RWPE2 (cell line): Measurements from ENCODE around the gene RAPGEF2.

Experiments used
- ATAC-seq: fragments of 200-7000 bp; cut with Tn5 transposase; 3 replicates; pipeline ENCODE4 v1.9.1; 2021; ENCODE audit warnings: low read depth
- DNase-seq: peaks from one replicate; pipeline ENCODE4 v3.0.0-alpha.2; 2020; ENCODE audit warnings: low spot score
- H3K27ac ChIP-seq: fragments of 450-650 bp; 2 replicates; pipeline ENCODE4 v1.5.1; 2017; ENCODE audit warnings: mild to moderate bottlenecking; ENCODE audit not compliant: poor library complexity, severe bottlenecking
- H3K27me3 ChIP-seq: fragments of 250-450 bp; sonication (Bioruptor Pico); 2 replicates; pipeline ENCODE4 v1.5.1; 2021; ENCODE audit warnings: mild to moderate bottlenecking, moderate library complexity; ENCODE audit not compliant: insufficient read depth, poor library complexity, severe bottlenecking
- H3K36me3 ChIP-seq: fragments of 250-450 bp; sonication (Bioruptor Pico); 2 replicates; pipeline ENCODE4 v1.5.1; 2020; ENCODE audit warnings: low read depth, mild to moderate bottlenecking, moderate library complexity
- H3K4me1 ChIP-seq: fragments of 250-450 bp; sonication (Bioruptor Pico); 2 replicates; pipeline ENCODE4 v1.5.1; 2021; ENCODE audit warnings: mild to moderate bottlenecking, moderate library complexity; ENCODE audit not compliant: insufficient read depth, poor library complexity, severe bottlenecking
- H3K4me3 ChIP-seq: fragments of 250-450 bp; sonication (Bioruptor Pico); 2 replicates; pipeline ENCODE4 v1.5.1; 2021; ENCODE audit warnings: mild to moderate bottlenecking, moderate library complexity; ENCODE audit not compliant: severe bottlenecking
- H3K9me3 ChIP-seq: fragments of 250-450 bp; sonication (Bioruptor Pico); 2 replicates; pipeline ENCODE4 v1.5.1; 2021; ENCODE audit warnings: mild to moderate bottlenecking, moderate library complexity; ENCODE audit not compliant: severe bottlenecking
- TF ChIP-seq, protein P1 (sequence below): fragments of 450-650 bp; IDR thresholded peaks from one replicate; pipeline ENCODE4 v1.5.1; 2017; ENCODE audit warnings: mild to moderate bottlenecking, moderate library complexity; ENCODE audit not compliant: poor library complexity, severe bottlenecking

RAPGEF2 gene

DNA sequence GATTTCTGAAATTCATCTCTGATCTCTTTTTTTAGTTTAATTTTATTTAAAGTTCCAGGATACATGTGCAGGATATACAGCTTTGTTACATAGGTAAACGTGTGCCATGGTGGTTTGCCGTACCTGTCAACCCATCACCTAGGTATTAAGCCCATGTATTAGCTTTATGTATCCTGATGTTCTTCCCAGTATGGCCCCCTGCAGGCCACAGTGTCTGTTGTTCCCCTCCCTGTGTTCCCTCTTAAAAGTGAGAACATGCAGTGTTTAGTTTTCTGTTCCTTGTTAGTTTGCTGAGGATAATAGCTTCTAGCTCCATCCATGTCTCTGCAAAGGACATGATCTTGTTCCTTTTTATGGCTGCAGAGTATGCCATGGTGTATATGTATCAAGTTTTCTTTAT lies 153.2 kb downstream of the RAPGEF2 start:
- no peaks in the 10 kb centered on the region for H3K36me3 ChIP-seq
- TF ChIP-seq, protein P1, sequence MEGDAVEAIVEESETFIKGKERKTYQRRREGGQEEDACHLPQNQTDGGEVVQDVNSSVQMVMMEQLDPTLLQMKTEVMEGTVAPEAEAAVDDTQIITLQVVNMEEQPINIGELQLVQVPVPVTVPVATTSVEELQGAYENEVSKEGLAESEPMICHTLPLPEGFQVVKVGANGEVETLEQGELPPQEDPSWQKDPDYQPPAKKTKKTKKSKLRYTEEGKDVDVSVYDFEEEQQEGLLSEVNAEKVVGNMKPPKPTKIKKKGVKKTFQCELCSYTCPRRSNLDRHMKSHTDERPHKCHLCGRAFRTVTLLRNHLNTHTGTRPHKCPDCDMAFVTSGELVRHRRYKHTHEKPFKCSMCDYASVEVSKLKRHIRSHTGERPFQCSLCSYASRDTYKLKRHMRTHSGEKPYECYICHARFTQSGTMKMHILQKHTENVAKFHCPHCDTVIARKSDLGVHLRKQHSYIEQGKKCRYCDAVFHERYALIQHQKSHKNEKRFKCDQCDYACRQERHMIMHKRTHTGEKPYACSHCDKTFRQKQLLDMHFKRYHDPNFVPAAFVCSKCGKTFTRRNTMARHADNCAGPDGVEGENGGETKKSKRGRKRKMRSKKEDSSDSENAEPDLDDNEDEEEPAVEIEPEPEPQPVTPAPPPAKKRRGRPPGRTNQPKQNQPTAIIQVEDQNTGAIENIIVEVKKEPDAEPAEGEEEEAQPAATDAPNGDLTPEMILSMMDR = no peak
- no peak for ATAC-seq
- H3K4me3 ChIP-seq = no peak overlapping the region
- no peak overlapping the region for H3K27ac ChIP-seq
- no peaks in the 10 kb centered on the region for H3K4me1 ChIP-seq
- H3K9me3 ChIP-seq = no peaks in the 10 kb centered on the region
- no peaks in the 10 kb centered on the region for H3K27me3 ChIP-seq
- no peak for DNase-seq

DNA sequence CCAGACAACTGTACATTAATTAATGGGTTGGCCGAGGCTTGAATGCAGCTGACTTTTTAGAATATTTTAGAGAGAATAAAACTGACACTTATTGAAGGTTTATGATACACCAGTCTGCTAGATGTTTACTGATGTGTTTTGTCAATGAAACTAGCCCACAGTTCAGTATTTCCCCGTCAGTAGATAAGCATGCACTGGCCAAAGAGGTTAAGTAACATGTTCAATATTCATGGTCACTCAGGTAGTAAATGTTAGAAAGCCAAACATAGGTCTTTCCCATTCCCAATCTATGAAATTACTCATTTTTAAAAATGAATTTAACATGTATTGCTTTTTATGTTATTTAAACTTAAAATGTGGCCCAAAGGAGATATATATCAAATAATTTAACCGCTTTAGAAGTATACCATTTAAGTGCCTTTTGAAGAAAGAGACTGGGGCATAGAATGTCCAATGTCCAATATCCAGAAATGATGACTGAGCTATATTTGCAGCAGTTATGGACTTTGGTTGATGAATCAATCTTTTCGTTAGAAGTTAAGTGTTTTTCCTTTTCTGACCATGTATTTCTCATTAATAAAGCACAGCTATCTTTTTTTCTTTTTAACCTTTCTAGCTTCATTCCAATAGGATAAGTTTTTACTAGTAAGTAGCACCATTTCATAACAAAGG lies 156.1 kb downstream of the RAPGEF2 start:
- TF ChIP-seq, protein P1 = no peak
- Histone ChIP-seq H3K9me3 (no peaks in the 10 kb centered on the region), H3K4me3 (no peak overlapping the region), H3K36me3 (0 out of 2 replicates have a peak, but pooled peaks cover 5% of the 10 kb centered on the region), H3K4me1 (no peaks in the 10 kb centered on the region), H3K27ac (no peak overlapping the region), H3K27me3 (no peaks in the 10 kb centered on the region)
- DNase-seq = no peak
- no peak for ATAC-seq

DNA sequence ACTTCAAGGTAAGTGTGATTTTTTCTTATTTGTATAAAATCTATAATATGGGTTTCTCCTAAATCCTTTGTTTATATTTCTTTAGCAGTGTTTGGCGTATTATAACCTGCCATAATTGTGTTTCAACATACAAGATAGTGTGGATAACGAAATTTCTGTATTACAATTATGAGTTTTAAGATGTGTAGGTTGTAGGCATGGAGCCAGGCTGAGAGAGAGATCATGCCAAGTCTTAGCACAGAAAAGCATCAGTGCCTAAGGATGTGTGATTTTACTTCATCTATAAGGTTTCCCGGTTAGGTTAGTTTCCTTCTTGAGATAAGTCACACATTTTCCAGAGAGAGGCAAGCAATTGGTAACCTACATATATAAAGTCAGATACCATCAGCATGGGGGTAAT lies 161.2 kb downstream of the RAPGEF2 start:
- Histone ChIP-seq H3K4me1 (peaks cover 7% of the 10 kb centered on the region), H3K27me3 (no peaks in the 10 kb centered on the region), H3K9me3 (no peaks in the 10 kb centered on the region), H3K27ac (no peak overlapping the region), H3K36me3 (0 out of 2 replicates have a peak, but pooled peaks cover 5% of the 10 kb centered on the region), H3K4me3 (no peak overlapping the region)
- ATAC-seq (no peak), DNase-seq (no peak)
- TF ChIP-seq, protein P1 = no peak

DNA sequence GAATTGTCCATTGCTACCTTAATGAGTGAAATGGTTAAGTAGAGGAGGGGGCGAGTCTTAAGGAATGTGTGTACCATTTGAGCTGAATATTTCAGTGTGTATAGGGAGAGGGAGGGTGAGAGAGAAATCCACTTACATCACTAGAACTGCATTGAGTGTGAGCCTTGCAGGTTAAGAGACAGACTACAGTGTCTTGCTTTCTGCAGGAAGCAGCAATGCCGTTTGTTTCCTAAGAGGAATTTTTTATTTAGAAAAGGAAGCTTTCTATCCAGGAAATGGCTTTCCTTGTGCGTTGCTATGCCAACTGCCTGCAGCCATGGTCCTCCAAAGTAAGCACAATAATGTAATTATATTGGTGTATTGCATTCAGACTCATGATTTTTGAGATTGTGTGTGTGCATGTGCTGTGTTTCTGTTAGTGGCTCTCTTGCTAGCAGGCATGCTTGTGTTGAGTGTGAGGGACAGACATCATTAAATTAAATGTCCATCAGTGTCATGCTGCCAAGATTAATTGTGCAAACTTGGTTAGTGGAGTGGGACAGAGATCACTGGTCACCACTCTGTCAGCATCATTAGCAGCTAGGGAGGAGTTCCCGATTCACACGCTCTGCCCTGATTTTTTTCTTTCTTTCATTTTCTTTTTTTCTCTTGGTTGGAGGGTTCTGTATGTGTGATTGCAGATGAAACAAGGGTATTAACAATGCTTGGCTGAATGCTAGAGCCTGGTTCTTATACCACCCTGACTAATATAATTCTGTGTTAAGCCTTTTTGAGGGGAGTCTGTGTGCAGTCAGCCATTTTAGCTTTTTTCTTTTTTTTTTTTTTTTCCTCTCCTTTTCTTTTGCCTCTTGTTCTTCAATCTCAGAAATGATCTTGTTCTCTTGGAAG lies 164.3 kb downstream of the RAPGEF2 start:
- Histone ChIP-seq H3K9me3 (no peaks in the 10 kb centered on the region), H3K4me1 (peaks cover 16% of the 10 kb centered on the region), H3K27me3 (no peaks in the 10 kb centered on the region), H3K4me3 (no peak overlapping the region), H3K36me3 (0 out of 2 replicates have a peak, but pooled peaks cover 5% of the 10 kb centered on the region), H3K27ac (no peak overlapping the region)
- DNase-seq (no peak), ATAC-seq (no peak)
- TF ChIP-seq, protein P1 = no peak
